ENCODE results near the gene GUCA2B. TPM values are rescaled to one million over a fixed set of nuclear protein-coding genes. Genes with fewer than 3 reads are reported as not detected.
A peak's percentile ranks its signal among the peaks of the same experiment; 100 is the strongest.

Gene GUCA2B
- total RNA-seq, 2 experiments from 2014 or later = not detected

GRCh38 chr1:42145764-42146625 is 7.2 kb upstream of the GUCA2B start:
- intact Hi-C loops (cut with micrococcal nuclease; ENCODE audit: unreplicated experiment) = loop anchor here (5.0 kb wide), 1 partner anchor 574 kb away; no protein-coding TSS in a partner anchor
- Histone ChIP-seq H3K4me3 (ENCODE audit: low read depth, low read length, poor library complexity, severe bottlenecking) (no peak overlapping the region), H4K20me1 (ENCODE audit: insufficient read depth, low read length) (no peaks in the 10 kb centered on the region), H3K9me3 (ENCODE audit: low read length) (no peaks in the 10 kb centered on the region), H3K79me2 (ENCODE audit: insufficient read depth, low read depth, low read length) (no peaks in the 10 kb centered on the region), H2AFZ (ENCODE audit: low read length) (no peak overlapping the region), H3K27ac (ENCODE audit: low read depth, low read length, poor library complexity, severe bottlenecking) (no peak overlapping the region), H3K9me2 (ENCODE audit: insufficient read depth, low read length) (no peaks in the 10 kb centered on the region), H3K36me3 (ENCODE audit: insufficient read depth, low read length) (no peaks in the 10 kb centered on the region), H3K4me2 (ENCODE audit: low read length) (no peak overlapping the region), H3K4me1 (ENCODE audit: insufficient read depth, low read length, poor library complexity, severe bottlenecking) (no peaks in the 10 kb centered on the region)
- BruUV-seq (replicated peaks) = no TSS peak
- DNase-seq (ENCODE audit: low spot score) = no peak
- CTCF ChIA-PET (ENCODE audit: unreplicated experiment) = no interaction called here
- POLR2A ChIA-PET = no interaction called here
- no peak for TF ChIP-seq EZH2phosphoT487 (IDR thresholded peaks at IDR 0.05; ENCODE audit: borderline replicate concordance, low read depth, low read length)
- no peak for TF ChIP-seq CTCF (conservative IDR thresholded peaks at IDR 0.05; ENCODE audit: low read length)

GRCh38 chr1:42146626-42147320 is 6.4 kb upstream of the GUCA2B start:
- CTCF ChIA-PET (ENCODE audit: unreplicated experiment) = interaction anchor here (0.6 kb wide), 1 partner anchor 130 kb away, joined by 3 read pairs; no protein-coding TSS in a partner anchor

More at GRCh38 chr1:42146626-42147320, 6.4 kb upstream of the GUCA2B start:
- Histone ChIP-seq H3K36me3 (ENCODE audit: insufficient read depth, low read length) (no peaks in the 10 kb centered on the region), H3K4me1 (ENCODE audit: insufficient read depth, low read length, poor library complexity, severe bottlenecking) (no peaks in the 10 kb centered on the region), H3K9me3 (ENCODE audit: low read length) (no peaks in the 10 kb centered on the region), H4K20me1 (ENCODE audit: insufficient read depth, low read length) (no peaks in the 10 kb centered on the region), H2AFZ (ENCODE audit: low read length) (no peak overlapping the region), H3K4me3 (ENCODE audit: low read depth, low read length, poor library complexity, severe bottlenecking) (no peak overlapping the region), H3K4me2 (ENCODE audit: low read length) (no peak overlapping the region), H3K27ac (ENCODE audit: low read depth, low read length, poor library complexity, severe bottlenecking) (no peak overlapping the region), H3K79me2 (ENCODE audit: insufficient read depth, low read depth, low read length) (no peaks in the 10 kb centered on the region), H3K9me2 (ENCODE audit: insufficient read depth, low read length) (no peaks in the 10 kb centered on the region)
- TF ChIP-seq CTCF (conservative IDR thresholded peaks at IDR 0.05; ENCODE audit: low read length) (peak; percentile 83), EZH2phosphoT487 (IDR thresholded peaks at IDR 0.05; ENCODE audit: borderline replicate concordance, low read depth, low read length) (no peak)
- DNase-seq (ENCODE audit: low spot score) = peak; percentile 63
- intact Hi-C loops (cut with micrococcal nuclease; ENCODE audit: unreplicated experiment) = loop anchor here (5.0 kb wide), 1 partner anchor 574 kb away; no protein-coding TSS in a partner anchor
- BruUV-seq (replicated peaks) = no TSS peak
- POLR2A ChIA-PET = no interaction called here
